ENCODE data around the gene PCP2.

The PCP2 gene

DNA sequence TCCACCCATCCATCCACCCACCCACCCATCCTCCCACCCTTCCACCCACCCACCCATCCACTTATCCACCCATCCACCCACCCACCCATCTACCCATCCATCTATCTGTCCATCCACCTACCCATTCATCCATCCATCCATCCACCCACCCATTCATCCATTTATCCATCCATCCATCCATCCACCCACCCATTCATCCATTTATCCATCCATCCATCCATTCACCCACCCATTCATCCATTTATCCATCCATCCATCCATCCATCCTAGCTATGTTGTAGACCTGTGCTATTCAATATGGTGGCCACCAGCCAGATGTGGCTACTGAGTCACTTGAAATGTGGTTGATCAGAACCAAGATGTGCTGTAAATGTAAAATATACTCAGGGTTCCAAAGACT is 32.8 kb downstream of the PCP2 start:
- DNase-seq (ENCODE audit: low read depth in 4 of 4, low spot score in 1 of 4) = no peak

DNA sequence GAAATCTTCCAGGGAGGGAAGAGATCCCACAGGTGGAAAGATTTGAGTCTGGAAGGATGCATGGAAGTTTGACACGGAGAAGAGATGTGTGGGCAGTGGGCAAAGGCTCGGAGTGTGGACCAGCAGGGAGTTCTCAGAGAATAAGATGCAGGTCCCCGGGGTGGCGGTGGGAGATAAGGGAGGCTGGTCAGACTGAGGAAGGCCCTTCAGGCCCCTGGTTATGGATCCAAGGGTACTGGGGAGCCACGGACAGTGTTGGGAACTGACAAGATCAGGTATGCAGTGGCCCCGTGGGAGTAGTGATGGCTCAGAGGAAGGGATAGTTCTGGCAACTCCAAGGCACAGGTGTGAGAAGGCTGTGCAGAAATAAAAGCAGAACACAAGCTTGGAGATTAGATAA is 35.3 kb downstream of the PCP2 start:
- no peak for DNase-seq (ENCODE audit: low read depth in 4 of 4, low spot score in 1 of 4)

GRCh38 chr19:7597689-7598088 is 35.8 kb downstream of the PCP2 start:
- no peak for DNase-seq (ENCODE audit: low read depth in 4 of 4, low spot score in 1 of 4)

GRCh38 chr19:7596211-7596937 is 37.1 kb downstream of the PCP2 start:
- no peak for DNase-seq (ENCODE audit: low read depth in 4 of 4, low spot score in 1 of 4)

- peak in 2 of 4 experiments; percentile 23 to 25 for DNase-seq (ENCODE audit: low read depth in 4 of 4, low spot score in 1 of 4)
Observed at GRCh38 chr19:7595466-7596133, 37.9 kb downstream of the PCP2 start, which contains the start of gene CAMSAP3. TSS of gene CAMSAP3 (plus strand) at chr19:7595863. CDS start at chr19:7596003, 140 bp downstream.

- DNase-seq (ENCODE audit: low read depth in 4 of 4, low spot score in 1 of 4) = no peak
Observed at GRCh38 chr19:7590256-7590655, 43.3 kb downstream of the PCP2 start.

DNA sequence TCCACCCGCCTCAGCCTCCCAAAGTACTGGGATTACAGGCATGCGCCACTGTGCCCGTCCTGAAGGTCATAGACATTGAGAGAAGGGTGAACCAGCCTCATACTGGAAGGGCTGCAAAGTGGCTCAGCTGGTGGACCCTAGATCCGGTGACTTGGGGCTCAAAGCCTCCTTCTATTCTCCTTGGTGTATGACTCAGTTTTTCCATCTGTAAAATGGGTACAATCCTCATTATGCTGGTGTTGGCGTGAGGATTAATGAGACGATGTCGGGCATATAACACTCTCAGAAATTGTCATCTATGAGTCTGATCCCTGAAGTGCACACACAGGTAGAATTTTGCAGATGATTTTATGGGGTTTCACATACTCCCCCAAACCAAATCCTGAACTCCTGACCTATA is 43.7 kb downstream of the PCP2 start:
- DNase-seq (ENCODE audit: low read depth in 4 of 4, low spot score in 1 of 4) = no peak

DNA sequence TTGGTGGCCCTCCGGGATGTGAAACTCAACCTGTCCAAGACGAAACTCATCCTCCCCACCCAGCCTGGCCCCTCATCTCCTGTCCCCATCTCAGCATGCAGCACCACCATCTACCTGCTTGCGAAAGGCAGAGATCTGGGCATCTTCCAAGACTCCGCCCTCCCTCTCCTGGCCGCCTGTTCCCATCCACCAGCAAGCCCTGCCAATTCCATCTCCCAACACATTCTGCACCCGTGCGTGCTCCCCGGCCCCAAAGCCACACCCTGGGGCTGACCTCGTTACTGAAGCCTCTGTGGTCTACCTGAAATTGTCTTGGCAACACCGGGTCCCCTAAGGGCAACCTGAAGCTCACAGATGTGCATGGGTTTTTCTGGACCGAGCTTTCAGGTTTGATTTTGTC is 51.1 kb downstream of the PCP2 start:
- DNase-seq (ENCODE audit: low read depth in 4 of 4, low spot score in 1 of 4) = no peak
